Fibroblast of the aortic adventitia (primary cell): ENCODE measurements around the gene CAMSAP2. TPM values are rescaled to one million over a fixed set of nuclear protein-coding genes. Genes with fewer than 3 reads are reported as not detected.

ENCODE experiments used
- DNase-seq: peaks from one replicate; pipeline ENCODE4 v3.0.0-alpha.2; 2010; ENCODE audit warnings: low read depth
- H3K4me3 ChIP-seq: 2 replicates; pipeline ENCODE4 v1.5.1; 2011; ENCODE audit warnings: low read depth, mild to moderate bottlenecking, control low read depth, low read length, moderate library complexity
- CTCF ChIP-seq: IDR thresholded peaks from 2 replicates; pipeline ENCODE4 v1.5.1; 2011; ENCODE audit warnings: mild to moderate bottlenecking, low read length, control low read depth, inconsistent platforms; ENCODE audit not compliant: insufficient read depth
- total RNA-seq: library from RNA; depleted of rRNA; stranded (reverse); fragments of >200 nt; gene quantifications from 2 replicates; pipeline ENCODE4 v1.2.3, GENCODE V29; 2012; ENCODE audit warnings: low replicate concordance

The CAMSAP2 gene
- total RNA-seq, 1 donor: 57.5 TPM

- no peak for DNase-seq
- no peak for TF ChIP-seq CTCF
- H3K4me3 ChIP-seq: no peak overlapping the region
These were observed 147.1 kb downstream of the CAMSAP2 start for GRCh38 chr1:200885623-200886402.

GRCh38 chr1:200886594-200886993 lies 147.9 kb downstream of the CAMSAP2 start:
- no peak overlapping the region for H3K4me3 ChIP-seq
- no peak for TF ChIP-seq CTCF
- DNase-seq: no peak

- TF ChIP-seq CTCF: no peak
- H3K4me3 ChIP-seq: no peak overlapping the region
- no peak for DNase-seq
These were observed 148.3 kb downstream of the CAMSAP2 start for GRCh38 chr1:200887036-200887435.

GRCh38 chr1:200887772-200888348 lies 149.2 kb downstream of the CAMSAP2 start:
- no peak for TF ChIP-seq CTCF
- H3K4me3 ChIP-seq: no peak overlapping the region
- DNase-seq: no peak

GRCh38 chr1:200888349-200888838 lies 149.7 kb downstream of the CAMSAP2 start:
- TF ChIP-seq CTCF: no peak
- H3K4me3 ChIP-seq: no peak overlapping the region
- DNase-seq: no peak

GRCh38 chr1:200889571-200889970 lies 150.9 kb downstream of the CAMSAP2 start:
- TF ChIP-seq CTCF: no peak
- no peak for DNase-seq
- no peak overlapping the region for H3K4me3 ChIP-seq
